ENCODE measurements around the gene AHCYL2. TPM values are rescaled to one million over a fixed set of nuclear protein-coding genes. Genes with fewer than 3 reads are reported as not detected.

The AHCYL2 gene
- total RNA-seq, 2 donors from 2014 or later = 30.8 to 31.4 TPM

GRCh38 chr7:129354428-129355157, 129.8 kb downstream of the AHCYL2 start:
- peaks cover 2% of the 10 kb centered on the region for H3K4me1 Mint-ChIP-seq
- no peaks in the 10 kb centered on the region for H3K36me3 Mint-ChIP-seq (ENCODE audit: low read depth)
- H3K27me3 Mint-ChIP-seq (ENCODE audit: insufficient read depth) = no peaks in the 10 kb centered on the region
- H3K27ac Mint-ChIP-seq = no peak overlapping the region
- H3K9me3 Mint-ChIP-seq = no peaks in the 10 kb centered on the region
- no peak overlapping the region for H3K4me3 Mint-ChIP-seq
- WGBS, 2 experiments (ENCODE audit: insufficient coverage in 1 of 2, insufficient read length in 1 of 2) = 93 to 100% methylated on average over 4 to 5 of the region's 5 CpGs
- DNase-seq = no peak
- no peaks in the 10 kb centered on the region for H3K9me3 ChIP-seq (ENCODE audit: control insufficient read depth, low read length)
- no peak overlapping the region for H3K4me3 ChIP-seq (ENCODE audit: low read length)
- no peaks in the 10 kb centered on the region for H3K4me1 ChIP-seq (ENCODE audit: control insufficient read depth, insufficient read depth, low read length)
- no peak overlapping the region for H3K27ac ChIP-seq (ENCODE audit: low read depth, low read length)
- H3K27me3 ChIP-seq (ENCODE audit: control insufficient read depth, insufficient read depth, low read length, poor library complexity, severe bottlenecking) = no peaks in the 10 kb centered on the region
- TF ChIP-seq, protein P1, sequence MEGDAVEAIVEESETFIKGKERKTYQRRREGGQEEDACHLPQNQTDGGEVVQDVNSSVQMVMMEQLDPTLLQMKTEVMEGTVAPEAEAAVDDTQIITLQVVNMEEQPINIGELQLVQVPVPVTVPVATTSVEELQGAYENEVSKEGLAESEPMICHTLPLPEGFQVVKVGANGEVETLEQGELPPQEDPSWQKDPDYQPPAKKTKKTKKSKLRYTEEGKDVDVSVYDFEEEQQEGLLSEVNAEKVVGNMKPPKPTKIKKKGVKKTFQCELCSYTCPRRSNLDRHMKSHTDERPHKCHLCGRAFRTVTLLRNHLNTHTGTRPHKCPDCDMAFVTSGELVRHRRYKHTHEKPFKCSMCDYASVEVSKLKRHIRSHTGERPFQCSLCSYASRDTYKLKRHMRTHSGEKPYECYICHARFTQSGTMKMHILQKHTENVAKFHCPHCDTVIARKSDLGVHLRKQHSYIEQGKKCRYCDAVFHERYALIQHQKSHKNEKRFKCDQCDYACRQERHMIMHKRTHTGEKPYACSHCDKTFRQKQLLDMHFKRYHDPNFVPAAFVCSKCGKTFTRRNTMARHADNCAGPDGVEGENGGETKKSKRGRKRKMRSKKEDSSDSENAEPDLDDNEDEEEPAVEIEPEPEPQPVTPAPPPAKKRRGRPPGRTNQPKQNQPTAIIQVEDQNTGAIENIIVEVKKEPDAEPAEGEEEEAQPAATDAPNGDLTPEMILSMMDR (conservative IDR thresholded peaks at IDR 0.05) = no peak
- H3K36me3 ChIP-seq (ENCODE audit: control insufficient read depth, insufficient read depth, low read length) = no peaks in the 10 kb centered on the region
- H3K9ac ChIP-seq (ENCODE audit: extremely low read depth, low read length, poor library complexity, severe bottlenecking) = no peak overlapping the region

DNA sequence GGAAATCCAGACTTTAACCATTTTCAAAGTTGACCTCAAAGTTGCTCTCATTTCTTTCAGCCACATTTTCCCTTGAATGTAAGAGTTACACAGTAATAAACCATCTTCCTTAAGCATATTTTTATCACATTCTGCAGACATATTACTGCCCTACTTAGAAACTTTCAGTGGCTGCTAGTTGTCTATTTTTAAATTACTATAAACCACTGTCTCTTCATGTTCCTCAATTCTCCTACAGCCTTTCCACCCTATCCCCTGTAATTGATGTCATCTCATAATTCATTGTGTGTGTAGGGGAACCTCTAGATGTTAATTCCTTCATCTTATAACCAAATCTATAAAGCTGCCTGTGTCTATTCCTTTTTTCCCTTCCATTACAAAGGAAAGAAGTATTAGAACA, 131.3 kb downstream of the AHCYL2 start:
- H3K27me3 Mint-ChIP-seq (ENCODE audit: insufficient read depth) = no peaks in the 10 kb centered on the region
- peaks cover 3% of the 10 kb centered on the region for H3K4me1 Mint-ChIP-seq
- Histone ChIP-seq H3K9ac (ENCODE audit: extremely low read depth, low read length, poor library complexity, severe bottlenecking) (no peak overlapping the region), H3K36me3 (ENCODE audit: control insufficient read depth, insufficient read depth, low read length) (no peaks in the 10 kb centered on the region), H3K4me3 (ENCODE audit: low read length) (no peak overlapping the region), H3K9me3 (ENCODE audit: control insufficient read depth, low read length) (no peaks in the 10 kb centered on the region), H3K4me1 (ENCODE audit: control insufficient read depth, insufficient read depth, low read length) (no peaks in the 10 kb centered on the region), H3K27ac (ENCODE audit: low read depth, low read length) (no peak overlapping the region), H3K27me3 (ENCODE audit: control insufficient read depth, insufficient read depth, low read length, poor library complexity, severe bottlenecking) (no peaks in the 10 kb centered on the region)
- H3K27ac Mint-ChIP-seq = no peak overlapping the region
- TF ChIP-seq, protein P1 (conservative IDR thresholded peaks at IDR 0.05) = no peak
- no peaks in the 10 kb centered on the region for H3K36me3 Mint-ChIP-seq (ENCODE audit: low read depth)
- H3K9me3 Mint-ChIP-seq = no peaks in the 10 kb centered on the region
- no peak overlapping the region for H3K4me3 Mint-ChIP-seq
- no peak for DNase-seq

DNA sequence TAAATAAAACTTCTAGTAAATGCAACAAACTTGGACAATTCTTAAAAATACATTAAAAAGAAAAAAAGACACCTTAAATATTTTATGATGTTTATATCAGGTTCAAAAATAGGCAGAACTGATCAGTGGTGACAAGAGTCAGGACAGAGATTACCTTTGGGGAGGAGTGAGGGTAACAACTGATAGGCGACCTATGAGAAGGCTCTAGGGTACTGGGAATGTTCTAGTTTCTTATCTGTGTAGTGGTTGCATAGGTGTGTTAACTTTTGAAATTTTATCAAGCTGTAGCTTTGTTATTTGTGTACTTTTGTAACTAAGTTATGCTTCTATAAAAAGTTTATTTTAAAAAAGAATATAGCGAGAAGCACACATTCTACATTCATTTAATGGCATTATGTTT, 134.3 kb downstream of the AHCYL2 start:
- no peak overlapping the region for H3K9ac ChIP-seq (ENCODE audit: extremely low read depth, low read length, poor library complexity, severe bottlenecking)
- H3K36me3 ChIP-seq (ENCODE audit: control insufficient read depth, insufficient read depth, low read length) = no peaks in the 10 kb centered on the region
- peaks cover 3% of the 10 kb centered on the region for H3K4me1 Mint-ChIP-seq
- H3K4me3 ChIP-seq (ENCODE audit: low read length) = no peak overlapping the region
- no peaks in the 10 kb centered on the region for H3K9me3 Mint-ChIP-seq
- H3K27me3 Mint-ChIP-seq (ENCODE audit: insufficient read depth) = no peaks in the 10 kb centered on the region
- H3K27me3 ChIP-seq (ENCODE audit: control insufficient read depth, insufficient read depth, low read length, poor library complexity, severe bottlenecking) = no peaks in the 10 kb centered on the region
- no peak overlapping the region for H3K27ac Mint-ChIP-seq
- 84 to 88% methylated on average over 1 to 2 of the region's 2 CpGs for WGBS, 2 experiments (ENCODE audit: insufficient coverage in 1 of 2, insufficient read length in 1 of 2)
- TF ChIP-seq, protein P1 (conservative IDR thresholded peaks at IDR 0.05) = no peak
- no peaks in the 10 kb centered on the region for H3K36me3 Mint-ChIP-seq (ENCODE audit: low read depth)
- H3K4me1 ChIP-seq (ENCODE audit: control insufficient read depth, insufficient read depth, low read length) = no peaks in the 10 kb centered on the region
- H3K4me3 Mint-ChIP-seq = no peak overlapping the region
- H3K27ac ChIP-seq (ENCODE audit: low read depth, low read length) = no peak overlapping the region
- no peaks in the 10 kb centered on the region for H3K9me3 ChIP-seq (ENCODE audit: control insufficient read depth, low read length)
- DNase-seq = no peak

Measured in endodermal cell (in vitro differentiated cells).